Measurements from ENCODE around the gene DNER.
"Not testable (repeated sequence)": the region's sequence is repeated elsewhere in the genome, so short reads cannot be mapped to it uniquely, and the experiment has no call there.

The DNER gene

GRCh38 chr2:229640636-229641035 is 73.7 kb downstream of the DNER start:
- H3K4me1 ChIP-seq (ENCODE audit: control insufficient read depth, insufficient read depth, low read length) = no peaks in the 10 kb centered on the region
- H3K36me3 ChIP-seq (ENCODE audit: control insufficient read depth, insufficient read depth, low read length) = no peaks in the 10 kb centered on the region
- H3K9ac ChIP-seq (ENCODE audit: low read depth, low read length) = no peak overlapping the region
- no peaks in the 10 kb centered on the region for H3K9me3 ChIP-seq (ENCODE audit: control insufficient read depth, insufficient read depth, low read length)
- no peak overlapping the region for H3K4me3 ChIP-seq (ENCODE audit: low read depth, low read length)
- no peaks in the 10 kb centered on the region for H3K27me3 ChIP-seq (ENCODE audit: control insufficient read depth, insufficient read depth, low read length)

GRCh38 chr2:229636571-229636970 is 77.8 kb downstream of the DNER start:
- no peaks in the 10 kb centered on the region for H3K9me3 ChIP-seq (ENCODE audit: control insufficient read depth, insufficient read depth, low read length)
- no peak overlapping the region for H3K9ac ChIP-seq (ENCODE audit: low read depth, low read length)
- H3K27me3 ChIP-seq (ENCODE audit: control insufficient read depth, insufficient read depth, low read length) = no peaks in the 10 kb centered on the region
- no peaks in the 10 kb centered on the region for H3K4me1 ChIP-seq (ENCODE audit: control insufficient read depth, insufficient read depth, low read length)
- no peaks in the 10 kb centered on the region for H3K36me3 ChIP-seq (ENCODE audit: control insufficient read depth, insufficient read depth, low read length)
- no peak overlapping the region for H3K4me3 ChIP-seq (ENCODE audit: low read depth, low read length)

DNA sequence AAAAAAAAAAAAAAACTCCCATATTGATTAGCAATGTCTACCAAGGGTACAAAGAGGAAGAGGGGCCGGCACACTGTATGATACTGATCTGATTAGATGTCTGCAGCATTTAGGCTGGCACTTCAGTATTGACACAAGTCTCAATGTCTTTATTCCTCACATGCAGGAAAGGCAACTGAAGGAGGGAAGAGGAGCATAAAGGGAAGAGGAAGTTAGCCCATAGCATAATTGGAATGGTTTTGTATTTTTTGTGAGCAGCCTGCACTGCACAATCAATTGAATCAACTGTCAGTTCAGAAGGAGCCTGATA is 79.0 kb downstream of the DNER start:
- H3K27me3 ChIP-seq (ENCODE audit: control insufficient read depth, insufficient read depth, low read length) = no peaks in the 10 kb centered on the region
- H3K4me1 ChIP-seq (ENCODE audit: control insufficient read depth, insufficient read depth, low read length) = no peaks in the 10 kb centered on the region
- no peak overlapping the region for H3K4me3 ChIP-seq (ENCODE audit: low read depth, low read length)
- no peaks in the 10 kb centered on the region for H3K9me3 ChIP-seq (ENCODE audit: control insufficient read depth, insufficient read depth, low read length)
- H3K36me3 ChIP-seq (ENCODE audit: control insufficient read depth, insufficient read depth, low read length) = no peaks in the 10 kb centered on the region
- H3K9ac ChIP-seq (ENCODE audit: low read depth, low read length) = no peak overlapping the region

- Histone ChIP-seq H3K4me1 (ENCODE audit: control insufficient read depth, insufficient read depth, low read length) (no peaks in the 10 kb centered on the region), H3K4me3 (ENCODE audit: low read depth, low read length) (no peak overlapping the region), H3K9ac (ENCODE audit: low read depth, low read length) (no peak overlapping the region), H3K27me3 (ENCODE audit: control insufficient read depth, insufficient read depth, low read length) (no peaks in the 10 kb centered on the region), H3K9me3 (ENCODE audit: control insufficient read depth, insufficient read depth, low read length) (no peaks in the 10 kb centered on the region), H3K36me3 (ENCODE audit: control insufficient read depth, insufficient read depth, low read length) (no peaks in the 10 kb centered on the region)
These were observed 79.6 kb downstream of the DNER start for GRCh38 chr2:229634601-229635370.

DNA sequence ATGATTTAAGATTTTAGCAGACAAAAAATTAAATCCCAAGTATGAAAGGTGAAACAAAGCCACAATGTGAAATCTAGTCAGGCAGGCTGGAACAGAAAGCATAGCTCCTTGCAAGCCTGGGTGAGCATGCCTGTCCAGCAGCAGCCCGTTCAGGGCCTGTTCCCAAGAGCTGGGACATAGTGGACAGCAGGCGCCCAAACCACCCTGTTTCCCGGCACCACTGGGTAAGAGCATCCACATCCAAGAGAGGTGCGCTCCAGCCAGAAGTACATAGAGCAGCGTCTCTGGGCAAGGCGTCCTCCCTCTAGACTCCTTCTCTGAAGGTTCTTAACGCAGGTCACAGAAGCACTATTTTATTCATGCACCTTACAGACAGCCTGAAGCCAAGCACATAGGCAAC is 80.8 kb downstream of the DNER start:
- H3K4me3 ChIP-seq (ENCODE audit: low read depth, low read length) = no peak overlapping the region
- no peaks in the 10 kb centered on the region for H3K9me3 ChIP-seq (ENCODE audit: control insufficient read depth, insufficient read depth, low read length)
- no peaks in the 10 kb centered on the region for H3K36me3 ChIP-seq (ENCODE audit: control insufficient read depth, insufficient read depth, low read length)
- H3K27me3 ChIP-seq (ENCODE audit: control insufficient read depth, insufficient read depth, low read length) = no peaks in the 10 kb centered on the region
- no peak overlapping the region for H3K9ac ChIP-seq (ENCODE audit: low read depth, low read length)
- H3K4me1 ChIP-seq (ENCODE audit: control insufficient read depth, insufficient read depth, low read length) = no peaks in the 10 kb centered on the region

GRCh38 chr2:229629039-229629438 is 85.3 kb downstream of the DNER start:
- Histone ChIP-seq H3K9me3 (ENCODE audit: control insufficient read depth, insufficient read depth, low read length) (no peaks in the 10 kb centered on the region), H3K9ac (ENCODE audit: low read depth, low read length) (no peak overlapping the region), H3K27me3 (ENCODE audit: control insufficient read depth, insufficient read depth, low read length) (no peaks in the 10 kb centered on the region), H3K4me1 (ENCODE audit: control insufficient read depth, insufficient read depth, low read length) (no peaks in the 10 kb centered on the region), H3K36me3 (ENCODE audit: control insufficient read depth, insufficient read depth, low read length) (no peaks in the 10 kb centered on the region), H3K4me3 (ENCODE audit: low read depth, low read length) (no peak overlapping the region)

- no peak overlapping the region for H3K4me3 ChIP-seq (ENCODE audit: low read depth, low read length)
- no peaks in the 10 kb centered on the region for H3K4me1 ChIP-seq (ENCODE audit: control insufficient read depth, insufficient read depth, low read length)
- no peak overlapping the region for H3K9ac ChIP-seq (ENCODE audit: low read depth, low read length)
- no peaks in the 10 kb centered on the region for H3K36me3 ChIP-seq (ENCODE audit: control insufficient read depth, insufficient read depth, low read length)
- H3K9me3 ChIP-seq (ENCODE audit: control insufficient read depth, insufficient read depth, low read length) = no peaks in the 10 kb centered on the region
- H3K27me3 ChIP-seq (ENCODE audit: control insufficient read depth, insufficient read depth, low read length) = no peaks in the 10 kb centered on the region
These were observed 86.6 kb downstream of the DNER start for GRCh38 chr2:229627728-229628127.

DNA sequence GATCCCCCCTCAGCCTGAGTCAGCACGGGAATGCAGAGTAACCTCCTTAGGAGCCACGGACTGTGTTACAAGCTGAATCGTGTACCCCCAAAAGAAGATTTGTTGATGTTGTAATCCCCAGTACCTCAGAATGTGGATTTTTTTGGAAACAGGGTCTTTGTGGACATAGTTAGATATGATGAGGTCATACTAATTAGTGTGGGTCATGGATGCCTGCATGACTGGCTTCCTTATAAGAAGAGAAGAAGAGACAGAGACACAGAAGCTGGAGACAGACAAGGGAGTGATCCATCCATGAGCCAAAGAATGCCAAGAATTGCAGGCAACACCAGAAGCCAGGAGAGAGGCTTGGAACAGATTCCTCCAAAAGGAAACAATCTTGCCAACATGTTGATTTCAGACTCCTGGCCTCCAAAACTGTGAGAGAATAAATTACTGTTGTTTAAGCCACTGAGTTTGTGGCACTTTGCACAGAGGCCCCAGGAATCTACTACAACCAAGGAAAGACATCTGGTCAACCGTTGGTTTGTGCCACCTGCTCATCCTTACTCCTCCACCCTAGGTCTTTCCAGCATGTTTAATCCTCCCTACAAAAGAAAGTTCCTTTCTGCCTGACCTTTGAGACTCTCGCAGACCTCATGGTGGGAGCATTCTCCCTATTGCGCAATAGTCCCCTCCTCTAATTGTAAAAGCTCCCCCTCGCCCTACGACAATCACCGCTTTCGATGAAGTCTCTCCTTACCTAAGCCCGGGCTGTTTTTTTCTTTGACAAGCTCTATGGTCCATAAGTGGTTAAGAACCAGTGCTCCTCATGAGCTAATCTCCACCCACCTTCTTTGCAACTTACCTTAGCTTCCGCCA is 91.6 kb downstream of the DNER start:
- Histone ChIP-seq H3K4me3 (ENCODE audit: low read depth, low read length) (no peak overlapping the region), H3K27me3 (ENCODE audit: control insufficient read depth, insufficient read depth, low read length) (no peaks in the 10 kb centered on the region), H3K4me1 (ENCODE audit: control insufficient read depth, insufficient read depth, low read length) (no peaks in the 10 kb centered on the region), H3K9ac (ENCODE audit: low read depth, low read length) (no peak overlapping the region), H3K36me3 (ENCODE audit: control insufficient read depth, insufficient read depth, low read length) (no peaks in the 10 kb centered on the region), H3K9me3 (ENCODE audit: control insufficient read depth, insufficient read depth, low read length) (no peaks in the 10 kb centered on the region)

GRCh38 chr2:229620759-229621158 is 93.6 kb downstream of the DNER start:
- H3K9ac ChIP-seq (ENCODE audit: low read depth, low read length) = no peak overlapping the region
- no peaks in the 10 kb centered on the region for H3K9me3 ChIP-seq (ENCODE audit: control insufficient read depth, insufficient read depth, low read length)
- H3K4me3 ChIP-seq (ENCODE audit: low read depth, low read length) = no peak overlapping the region
- no peaks in the 10 kb centered on the region for H3K4me1 ChIP-seq (ENCODE audit: control insufficient read depth, insufficient read depth, low read length)
- no peaks in the 10 kb centered on the region for H3K36me3 ChIP-seq (ENCODE audit: control insufficient read depth, insufficient read depth, low read length)
- H3K27me3 ChIP-seq (ENCODE audit: control insufficient read depth, insufficient read depth, low read length) = no peaks in the 10 kb centered on the region

GRCh38 chr2:229620289-229620688 is 94.1 kb downstream of the DNER start:
- H3K4me1 ChIP-seq (ENCODE audit: control insufficient read depth, insufficient read depth, low read length) = no peaks in the 10 kb centered on the region
- H3K36me3 ChIP-seq (ENCODE audit: control insufficient read depth, insufficient read depth, low read length) = no peaks in the 10 kb centered on the region
- no peak overlapping the region for H3K9ac ChIP-seq (ENCODE audit: low read depth, low read length)
- no peaks in the 10 kb centered on the region for H3K9me3 ChIP-seq (ENCODE audit: control insufficient read depth, insufficient read depth, low read length)
- H3K27me3 ChIP-seq (ENCODE audit: control insufficient read depth, insufficient read depth, low read length) = no peaks in the 10 kb centered on the region
- no peak overlapping the region for H3K4me3 ChIP-seq (ENCODE audit: low read depth, low read length)

DNA sequence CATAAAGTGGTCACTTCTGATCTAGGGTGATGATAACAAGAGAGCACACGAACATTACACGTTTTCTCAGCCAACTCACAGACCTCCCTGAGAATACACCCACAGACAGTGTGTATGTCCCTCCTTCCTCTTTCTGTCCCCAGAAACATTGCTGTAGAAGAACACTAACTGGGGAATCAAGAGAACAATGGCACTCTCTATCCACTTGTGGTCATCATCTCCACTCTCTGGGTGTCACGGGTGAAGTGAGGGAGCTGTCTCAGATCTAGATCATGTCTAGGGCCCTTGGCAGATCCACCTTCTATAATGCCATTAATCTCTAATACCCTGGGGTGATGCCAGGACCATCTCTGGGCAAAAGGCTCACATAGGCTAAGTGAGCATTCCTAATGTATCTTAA is 97.9 kb downstream of the DNER start:
- H3K4me1 ChIP-seq (ENCODE audit: control insufficient read depth, insufficient read depth, low read length) = no peaks in the 10 kb centered on the region

DNA sequence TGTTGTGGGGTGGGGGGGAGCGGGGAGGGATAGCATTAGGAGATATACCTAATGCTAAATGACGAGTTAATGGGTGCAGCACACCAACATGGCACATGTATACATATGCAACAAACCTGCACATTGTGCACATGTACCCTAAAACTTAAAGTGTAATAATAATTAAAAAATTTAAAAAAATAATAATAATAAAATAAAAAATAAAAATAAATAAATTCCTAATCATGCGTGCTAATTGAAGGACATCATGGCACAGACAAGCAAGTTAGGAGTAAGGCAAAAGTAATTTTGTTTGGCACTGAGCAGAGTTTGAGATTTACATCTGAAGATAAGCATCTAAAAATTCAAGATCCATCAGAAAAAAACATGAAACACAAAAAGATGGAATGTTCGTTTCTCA is 100.3 kb downstream of the DNER start:
- H3K9me3 ChIP-seq (ENCODE audit: control insufficient read depth, insufficient read depth, low read length); H3K27me3 ChIP-seq (ENCODE audit: control insufficient read depth, insufficient read depth, low read length); H3K4me1 ChIP-seq (ENCODE audit: control insufficient read depth, insufficient read depth, low read length); H3K9ac ChIP-seq (ENCODE audit: low read depth, low read length); H3K4me3 ChIP-seq (ENCODE audit: low read depth, low read length); H3K36me3 ChIP-seq (ENCODE audit: control insufficient read depth, insufficient read depth, low read length): not testable (repeated sequence)

More for the DNA sequence above, 97.9 kb downstream of the DNER start:
- no peaks in the 10 kb centered on the region for H3K9me3 ChIP-seq (ENCODE audit: control insufficient read depth, insufficient read depth, low read length)
- H3K27me3 ChIP-seq (ENCODE audit: control insufficient read depth, insufficient read depth, low read length) = no peaks in the 10 kb centered on the region
- no peak overlapping the region for H3K4me3 ChIP-seq (ENCODE audit: low read depth, low read length)
- H3K36me3 ChIP-seq (ENCODE audit: control insufficient read depth, insufficient read depth, low read length) = no peaks in the 10 kb centered on the region
- H3K9ac ChIP-seq (ENCODE audit: low read depth, low read length) = no peak overlapping the region

Measured in iPS-15b (cell line).